MM.1S (cell line): Measurements from ENCODE around the gene TMEM150B.

Experiments used
- EZH2 ChIP-seq: fragments of 300-600 bp; sonication (generic); optimal IDR thresholded peaks from 2 replicates; pipeline ENCODE3; 2017; ENCODE audit warnings: low read depth, mild to moderate bottlenecking, antibody characterized with exemption, low read length, mixed read lengths
- EZH2phosphoT487 ChIP-seq: fragments of 300-600 bp; sonication (generic); IDR thresholded peaks from 2 replicates; pipeline ENCODE4 v1.6.1; 2018; ENCODE audit warnings: antibody characterized with exemption, low read length
- TF ChIP-seq, protein P1 (sequence below): fragments of 300-600 bp; sonication (generic); IDR thresholded peaks from 2 replicates; pipeline ENCODE4 v1.5.1; 2016; ENCODE audit warnings: antibody characterized with exemption, low read length, mixed read lengths

DNA sequence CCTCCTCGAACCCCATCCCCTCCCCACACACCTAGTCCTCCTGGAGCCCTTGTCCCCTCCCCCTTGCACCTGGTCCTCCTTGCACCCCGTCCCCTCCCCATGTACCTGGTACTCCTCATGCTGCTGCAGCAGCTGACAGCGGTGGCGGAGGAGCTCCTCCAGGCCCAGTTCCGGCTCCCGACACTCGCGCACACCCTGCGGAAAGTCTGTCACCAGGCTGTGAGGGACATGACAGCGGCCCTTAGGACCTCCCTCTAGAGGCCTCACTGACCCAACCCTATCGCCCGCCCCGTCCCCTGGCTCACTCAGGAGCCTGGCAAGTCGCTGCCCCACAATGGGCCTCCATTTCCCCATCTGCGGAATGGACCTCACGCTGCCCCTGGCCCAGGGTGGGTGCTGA lies 60.0 kb downstream of the TMEM150B start:
- TF ChIP-seq, protein P1, sequence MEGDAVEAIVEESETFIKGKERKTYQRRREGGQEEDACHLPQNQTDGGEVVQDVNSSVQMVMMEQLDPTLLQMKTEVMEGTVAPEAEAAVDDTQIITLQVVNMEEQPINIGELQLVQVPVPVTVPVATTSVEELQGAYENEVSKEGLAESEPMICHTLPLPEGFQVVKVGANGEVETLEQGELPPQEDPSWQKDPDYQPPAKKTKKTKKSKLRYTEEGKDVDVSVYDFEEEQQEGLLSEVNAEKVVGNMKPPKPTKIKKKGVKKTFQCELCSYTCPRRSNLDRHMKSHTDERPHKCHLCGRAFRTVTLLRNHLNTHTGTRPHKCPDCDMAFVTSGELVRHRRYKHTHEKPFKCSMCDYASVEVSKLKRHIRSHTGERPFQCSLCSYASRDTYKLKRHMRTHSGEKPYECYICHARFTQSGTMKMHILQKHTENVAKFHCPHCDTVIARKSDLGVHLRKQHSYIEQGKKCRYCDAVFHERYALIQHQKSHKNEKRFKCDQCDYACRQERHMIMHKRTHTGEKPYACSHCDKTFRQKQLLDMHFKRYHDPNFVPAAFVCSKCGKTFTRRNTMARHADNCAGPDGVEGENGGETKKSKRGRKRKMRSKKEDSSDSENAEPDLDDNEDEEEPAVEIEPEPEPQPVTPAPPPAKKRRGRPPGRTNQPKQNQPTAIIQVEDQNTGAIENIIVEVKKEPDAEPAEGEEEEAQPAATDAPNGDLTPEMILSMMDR: no peak
- TF ChIP-seq EZH2: no peak
- TF ChIP-seq EZH2phosphoT487: no peak
